RWPE1 (cell line): ENCODE measurements around the gene TAAR9.

ENCODE experiments used
- CTCF ChIA-PET: fragments of 350-600 bp; sonication (Branson Sonifier 250); formaldehyde crosslinking; extraction: SDS; loops from one replicate; lab custom pipeline; 2021; lab: Yijun Ruan, JAX
- POLR2A ChIA-PET: fragments of 400-600 bp; formaldehyde crosslinking; extraction: SDS; loops from one replicate; lab custom pipeline; 2020; ENCODE audit warnings: antibody characterized with exemption; ENCODE audit not compliant: low non-redundant PET; lab: Yijun Ruan, JAX
- DNase-seq: peaks from one replicate; pipeline ENCODE4 v3.0.0; 2012; ENCODE audit warnings: low spot score
- H3K27ac ChIP-seq: fragments of 450-650 bp; 2 replicates; pipeline ENCODE4 v1.5.1; 2017
- TF ChIP-seq, protein P1 (sequence below): fragments of 450-650 bp; conservative IDR thresholded peaks from 2 replicates; pipeline ENCODE4 v1.5.1; 2017; ENCODE audit warnings: low read depth, mild to moderate bottlenecking

Gene TAAR9

DNA sequence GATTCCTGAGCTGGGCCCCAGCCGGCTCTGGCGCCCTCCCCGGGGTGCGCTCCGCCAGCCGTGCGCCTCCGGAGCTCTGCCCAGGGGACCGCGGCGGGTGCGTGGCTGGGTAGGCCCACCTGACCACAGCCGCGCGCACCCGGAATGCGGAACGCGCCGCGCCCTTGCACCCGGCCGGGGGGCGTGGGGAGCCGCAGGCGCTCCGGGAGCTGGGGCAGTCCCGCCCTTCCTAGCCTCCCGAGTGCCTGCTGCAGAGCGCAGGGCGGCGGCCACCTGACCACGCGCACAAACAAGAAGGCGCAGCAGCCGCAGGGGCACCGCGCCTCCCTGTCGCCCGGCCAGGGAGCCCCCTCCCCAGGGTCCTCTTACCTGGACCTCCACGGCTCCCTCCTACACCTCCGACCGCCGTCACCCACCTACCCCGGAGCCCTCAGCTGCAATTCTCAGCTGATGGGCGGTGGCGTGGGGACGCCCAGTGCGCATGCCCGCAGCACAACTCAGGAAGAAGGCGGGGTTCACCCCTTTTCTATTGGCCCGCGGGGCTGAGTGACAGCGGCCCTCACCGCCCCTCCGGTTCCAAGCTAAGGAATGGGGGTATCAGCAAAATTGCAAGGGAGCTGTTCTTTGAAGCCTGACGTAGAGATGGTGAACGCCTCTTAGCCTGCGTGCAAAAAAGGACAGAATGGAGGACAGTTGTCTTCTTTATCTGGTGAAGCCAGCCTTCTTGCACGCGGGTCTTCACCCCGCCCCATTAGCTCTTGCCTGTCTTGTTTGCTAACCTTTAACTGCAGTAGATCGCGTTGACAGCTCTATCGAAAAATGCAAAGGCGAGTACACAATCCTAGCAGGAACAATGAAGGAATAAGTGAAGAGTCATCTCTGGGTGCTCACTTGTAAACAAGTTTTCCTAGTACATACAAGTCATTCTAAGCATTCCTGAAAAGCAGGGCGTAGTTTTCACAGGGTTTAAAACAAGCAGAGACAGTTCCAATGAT lies 25.1 kb upstream of the TAAR9 start, which contains the start of gene STX7:
Gene STX7 (minus strand): TSS at position 479 of the 995 bp plus-strand sequence. CDS start 9,586 bp downstream, outside the sequence.
- CTCF ChIA-PET: interaction anchor here (0.6 to 0.8 kb wide), 3 partner anchors 12 to 286 kb away, joined by 3 to 4 read pairs (median 3); partner anchors contain the start of gene SLC18B1
- TF ChIP-seq, protein P1, sequence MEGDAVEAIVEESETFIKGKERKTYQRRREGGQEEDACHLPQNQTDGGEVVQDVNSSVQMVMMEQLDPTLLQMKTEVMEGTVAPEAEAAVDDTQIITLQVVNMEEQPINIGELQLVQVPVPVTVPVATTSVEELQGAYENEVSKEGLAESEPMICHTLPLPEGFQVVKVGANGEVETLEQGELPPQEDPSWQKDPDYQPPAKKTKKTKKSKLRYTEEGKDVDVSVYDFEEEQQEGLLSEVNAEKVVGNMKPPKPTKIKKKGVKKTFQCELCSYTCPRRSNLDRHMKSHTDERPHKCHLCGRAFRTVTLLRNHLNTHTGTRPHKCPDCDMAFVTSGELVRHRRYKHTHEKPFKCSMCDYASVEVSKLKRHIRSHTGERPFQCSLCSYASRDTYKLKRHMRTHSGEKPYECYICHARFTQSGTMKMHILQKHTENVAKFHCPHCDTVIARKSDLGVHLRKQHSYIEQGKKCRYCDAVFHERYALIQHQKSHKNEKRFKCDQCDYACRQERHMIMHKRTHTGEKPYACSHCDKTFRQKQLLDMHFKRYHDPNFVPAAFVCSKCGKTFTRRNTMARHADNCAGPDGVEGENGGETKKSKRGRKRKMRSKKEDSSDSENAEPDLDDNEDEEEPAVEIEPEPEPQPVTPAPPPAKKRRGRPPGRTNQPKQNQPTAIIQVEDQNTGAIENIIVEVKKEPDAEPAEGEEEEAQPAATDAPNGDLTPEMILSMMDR: no peak
- peak within 1 kb of the TSS; percentile 72 for H3K27ac ChIP-seq
- POLR2A ChIA-PET: no interaction called here
- DNase-seq: peak; percentile 94

DNA sequence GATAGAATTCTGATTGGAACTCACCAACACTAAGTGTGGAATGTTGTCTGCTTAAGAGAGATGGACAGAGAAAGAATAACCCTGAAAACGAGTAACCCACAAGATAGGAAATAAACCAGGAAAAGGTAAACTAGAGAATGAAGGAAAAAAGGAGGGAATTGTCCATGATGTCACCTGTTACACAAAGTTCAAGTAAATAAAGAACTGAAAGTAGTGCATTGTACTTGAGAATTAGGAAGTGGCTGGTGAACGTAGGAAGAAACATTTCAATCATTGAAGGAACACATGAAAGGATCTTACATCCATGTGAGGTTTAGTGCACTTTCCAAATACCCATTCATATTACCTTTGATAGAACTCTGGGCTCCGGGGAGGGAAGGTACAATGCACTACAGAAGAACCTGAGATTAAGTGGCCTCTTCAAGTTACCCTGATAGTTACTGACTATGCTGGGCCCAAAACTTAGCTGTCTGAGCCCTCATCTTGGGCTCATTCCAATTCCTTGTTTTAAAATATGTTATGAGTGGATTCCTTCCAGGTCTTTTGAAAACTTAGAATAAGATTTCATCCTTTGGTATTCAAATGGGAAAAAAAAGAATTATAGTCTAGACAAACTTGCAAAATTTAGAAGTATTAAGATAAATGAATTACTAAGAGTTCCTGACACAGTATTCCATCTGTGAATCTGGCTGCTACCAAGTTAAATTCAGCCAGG lies 24.1 kb upstream of the TAAR9 start:
- CTCF ChIA-PET: no interaction called here
- POLR2A ChIA-PET: no interaction called here
- TF ChIP-seq, protein P1: no peak
- H3K27ac ChIP-seq: no peak overlapping the region
- DNase-seq: no peak

DNA sequence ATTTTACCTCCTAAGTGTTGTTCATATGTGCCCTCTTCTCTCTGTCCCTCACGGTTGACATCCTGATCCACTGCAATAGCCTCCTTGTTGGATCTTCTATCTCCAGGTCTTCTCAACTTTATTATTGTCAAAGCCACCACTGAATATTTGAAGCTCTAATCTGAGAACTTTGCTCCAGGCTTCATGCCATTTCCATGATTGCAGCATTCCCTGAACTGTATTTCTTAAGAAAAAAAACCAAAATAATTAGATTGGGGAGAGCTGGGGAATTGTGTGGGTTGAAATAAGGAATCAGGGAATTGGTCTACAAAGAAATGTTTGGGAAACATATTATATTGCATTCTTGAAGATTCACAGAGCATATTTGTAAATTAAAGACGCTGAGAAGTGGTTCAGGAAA lies 22.7 kb upstream of the TAAR9 start:
- no peak for DNase-seq
- POLR2A ChIA-PET: no interaction called here
- CTCF ChIA-PET: no interaction called here
- H3K27ac ChIP-seq: no peak overlapping the region
- TF ChIP-seq, protein P1: no peak

DNA sequence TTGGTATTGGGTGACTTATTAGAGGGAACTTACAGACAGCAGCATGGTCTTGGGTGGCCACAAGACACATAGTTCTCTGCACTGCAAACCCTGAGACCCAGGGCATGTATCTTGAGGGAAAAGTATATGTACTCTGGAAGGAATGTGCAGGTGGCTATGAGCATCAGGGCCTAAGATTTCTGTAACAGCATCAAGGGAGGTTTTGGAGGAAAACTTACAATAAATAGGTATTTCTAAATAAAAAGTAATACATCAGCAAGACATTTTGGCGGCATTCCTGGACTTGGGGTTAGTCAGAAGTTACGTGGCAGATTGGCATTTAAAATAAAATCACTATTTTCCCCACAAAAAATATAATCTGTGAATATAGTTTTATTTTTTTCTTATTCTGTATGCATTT lies 17.1 kb upstream of the TAAR9 start:
- CTCF ChIA-PET: no interaction called here

DNA sequence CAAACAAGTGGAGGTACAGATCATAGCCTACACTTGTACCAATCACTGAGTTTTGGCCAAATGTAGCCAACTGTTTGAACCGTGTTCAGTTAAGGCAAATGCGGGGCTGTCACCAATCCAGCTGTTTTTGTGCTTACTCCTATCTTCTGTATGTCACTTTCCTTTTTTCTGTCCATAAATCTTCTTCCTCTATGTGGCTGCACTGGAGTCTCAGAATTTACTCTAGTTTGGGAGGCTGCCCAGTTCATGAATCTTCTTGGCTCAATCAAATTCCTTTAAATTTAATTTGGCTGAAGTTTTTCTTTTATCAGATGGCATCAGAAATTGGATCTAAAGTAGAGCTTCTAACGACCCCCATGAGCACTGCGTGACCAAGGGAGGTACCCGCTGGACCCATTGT lies 13.4 kb upstream of the TAAR9 start:
- no peak for DNase-seq
- H3K27ac ChIP-seq: no peak overlapping the region
- POLR2A ChIA-PET: no interaction called here
- TF ChIP-seq, protein P1: no peak
- CTCF ChIA-PET: interaction anchor here (0.7 kb wide), 1 partner anchor 239 kb away, joined by 3 read pairs; no protein-coding TSS in a partner anchor

More for the DNA sequence above, 17.1 kb upstream of the TAAR9 start:
- TF ChIP-seq, protein P1: no peak
- no peak overlapping the region for H3K27ac ChIP-seq
- POLR2A ChIA-PET: no interaction called here
- no peak for DNase-seq

DNA sequence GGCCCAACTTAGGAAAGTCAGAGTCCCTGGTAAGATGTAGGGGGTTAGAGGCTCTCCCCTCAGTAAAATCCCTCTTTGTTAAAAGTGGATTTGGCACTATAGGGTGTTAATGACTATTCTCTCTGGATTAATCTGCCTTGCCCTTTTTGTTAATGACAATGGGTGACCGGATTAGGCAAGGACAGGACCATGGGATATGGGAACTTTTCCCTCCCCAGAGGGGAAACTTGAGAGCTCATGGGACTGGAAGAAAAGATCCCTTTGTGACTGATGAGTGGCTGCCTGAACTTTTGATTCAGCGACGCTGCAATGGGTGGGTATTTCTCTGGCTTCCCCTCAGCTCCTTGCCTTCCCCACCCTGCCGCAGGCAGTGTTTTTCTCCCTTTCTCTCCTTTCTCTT lies 12.2 kb upstream of the TAAR9 start:
- CTCF ChIA-PET: interaction anchor here (0.7 kb wide), 1 partner anchor 195 kb away, joined by 3 read pairs; no protein-coding TSS in a partner anchor
- POLR2A ChIA-PET: no interaction called here

More for the DNA sequence above, 12.2 kb upstream of the TAAR9 start:
- TF ChIP-seq, protein P1: no peak
- DNase-seq: no peak
- H3K27ac ChIP-seq: no peak overlapping the region
